H1 (cell line): ENCODE results near the gene P2RX7. TPM values are rescaled to one million over a fixed set of nuclear protein-coding genes. Genes with fewer than 3 reads are reported as not detected.

Experiments used
- JUN ChIP-seq: IDR thresholded peaks from 2 replicates; pipeline ENCODE4 v1.6.1; 2011; ENCODE audit warnings: low read depth, mild to moderate bottlenecking, improper control_type of control experiment, low read length
- NANOG ChIP-seq: IDR thresholded peaks from 2 replicates; pipeline ENCODE4 v1.6.1; 2011; ENCODE audit warnings: low read length, low read depth, mild to moderate bottlenecking, inconsistent platforms; ENCODE audit not compliant: insufficient read depth, poor library complexity, severe bottlenecking
- polyA plus RNA-seq, 7 experiments: library from polyadenylated mRNA; depleted of rRNA in 3 of 7; stranded (reverse) in 5 of 7; unstranded in 2 of 7; fragments of >200 nt in 5 of 7; fragments of 200-250 nt in 2 of 7; gene quantifications; 1 replicate in 5 of 7; 2 replicates in 1 of 7; 4 replicates in 1 of 7; pipeline versions ENCODE4 v1.2.1 to v1.2.3, GENCODE V29; 2011 to 2013; ENCODE audit warnings: missing spikeins in 2 of 7, mixed read lengths in 2 of 7
- total RNA-seq: library from RNA; stranded (reverse); fragmentation: NEBNext Ultra II Directional; extraction: Animal tissue kit (Norgen Biotek cat#: 25700); gene quantifications from 2 replicates; pipeline ENCODE4 v1.2.1, GENCODE V29; 2021

P2RX7 gene
- total and polyA plus RNA-seq, 2 of the 8 experiments (the other 6 are each of a cell fraction or from before 2014, with no cell fraction given) = 0.38 to 0.56 TPM

- TF ChIP-seq JUN (no peak), NANOG (no peak)
These were observed 2.6 kb downstream of the P2RX7 start (continued) for GRCh38 chr12:121135320-121135719.
